NCI-H774 (cell line): ENCODE data around the gene POLR2L.

Experiments used
- DNase-seq: peaks from one replicate; lab custom pipeline; 2025; lab: John Stamatoyannopoulos, UW

Gene POLR2L

DNA sequence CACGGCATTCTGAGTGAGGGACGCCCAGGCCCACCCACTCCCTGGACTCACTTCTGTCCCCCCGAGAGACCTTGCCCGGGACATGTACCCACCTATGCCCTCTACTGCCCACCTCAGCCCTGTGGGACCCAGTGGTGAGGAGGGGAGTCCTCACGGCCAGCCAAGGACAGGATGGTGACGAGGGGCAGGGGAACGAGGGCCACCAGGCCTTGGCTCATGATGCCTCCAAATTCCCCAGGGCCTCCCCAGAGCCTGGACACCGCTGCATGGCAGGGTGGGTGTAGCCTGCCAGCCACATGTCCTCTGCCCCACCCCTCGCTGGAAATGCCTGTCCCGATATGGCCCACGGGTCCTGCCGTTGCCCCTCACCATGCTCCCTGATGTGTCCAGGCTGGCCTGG, 26.5 kb upstream of the POLR2L start:
- no peak for DNase-seq

DNA sequence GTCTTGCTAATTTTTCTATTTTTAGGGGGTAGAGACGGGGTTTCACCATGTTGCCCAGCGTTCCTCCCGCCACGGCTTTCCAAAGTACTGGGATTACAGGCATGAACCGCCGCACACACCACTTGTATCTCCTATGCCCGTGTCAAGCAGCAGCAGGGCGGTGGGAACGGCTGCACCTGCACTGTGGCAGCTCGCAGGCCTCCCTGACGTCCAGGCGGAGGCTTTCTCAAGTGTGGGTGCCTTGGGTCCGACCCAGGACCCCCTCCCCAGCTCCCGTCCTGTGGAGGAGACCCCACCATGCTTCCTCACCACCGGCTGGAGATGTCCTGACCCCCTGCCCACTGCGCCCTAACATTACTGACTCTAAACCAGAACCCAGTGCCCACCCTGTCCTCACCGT, 26.1 kb upstream of the POLR2L start:
- no peak for DNase-seq

DNA sequence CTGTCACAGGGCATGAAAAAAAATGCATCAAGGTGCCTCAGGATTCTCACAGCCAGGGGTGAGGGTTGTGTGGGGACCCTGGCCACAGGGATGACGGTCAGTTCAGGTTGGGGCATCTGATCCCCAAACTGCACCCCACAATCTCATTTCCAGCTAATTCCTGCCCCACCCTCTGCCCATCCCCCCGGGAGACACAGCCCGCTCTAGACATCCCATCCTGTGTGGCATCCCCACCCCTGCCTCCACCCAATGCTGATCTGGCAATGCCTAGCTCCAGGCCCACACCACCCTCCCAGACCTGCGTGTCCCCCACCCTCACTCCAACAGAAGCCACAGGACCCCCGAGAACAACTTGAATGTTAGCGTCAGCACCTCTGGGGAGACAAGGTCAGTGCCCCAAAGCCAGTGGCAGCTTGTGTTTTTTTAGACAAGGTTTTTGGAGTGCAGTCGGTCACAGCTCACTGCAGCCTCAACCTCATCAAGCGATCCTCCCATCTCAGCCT, 25.6 kb upstream of the POLR2L start:
- DNase-seq = no peak

DNA sequence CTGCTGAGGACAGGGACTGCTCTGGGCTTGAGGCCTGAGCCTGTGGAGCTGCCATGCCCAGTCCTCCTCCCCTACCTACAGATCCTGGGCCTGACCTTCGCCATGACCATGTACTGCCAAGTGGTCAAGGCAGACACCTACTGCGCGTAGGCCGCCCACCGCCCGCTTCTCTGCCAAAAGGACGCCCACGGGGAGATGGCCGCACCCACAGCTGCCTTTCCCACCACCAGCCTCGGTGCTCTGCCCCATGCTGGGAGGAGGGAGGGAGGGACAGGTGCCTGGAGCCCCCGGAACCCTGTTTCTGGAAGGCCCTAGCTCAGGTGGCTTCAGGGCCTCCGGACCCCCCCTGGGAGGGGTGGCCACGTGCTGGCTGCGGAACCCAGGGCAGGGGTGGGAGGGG, 24.2 kb upstream of the POLR2L start:
- no peak for DNase-seq

DNA sequence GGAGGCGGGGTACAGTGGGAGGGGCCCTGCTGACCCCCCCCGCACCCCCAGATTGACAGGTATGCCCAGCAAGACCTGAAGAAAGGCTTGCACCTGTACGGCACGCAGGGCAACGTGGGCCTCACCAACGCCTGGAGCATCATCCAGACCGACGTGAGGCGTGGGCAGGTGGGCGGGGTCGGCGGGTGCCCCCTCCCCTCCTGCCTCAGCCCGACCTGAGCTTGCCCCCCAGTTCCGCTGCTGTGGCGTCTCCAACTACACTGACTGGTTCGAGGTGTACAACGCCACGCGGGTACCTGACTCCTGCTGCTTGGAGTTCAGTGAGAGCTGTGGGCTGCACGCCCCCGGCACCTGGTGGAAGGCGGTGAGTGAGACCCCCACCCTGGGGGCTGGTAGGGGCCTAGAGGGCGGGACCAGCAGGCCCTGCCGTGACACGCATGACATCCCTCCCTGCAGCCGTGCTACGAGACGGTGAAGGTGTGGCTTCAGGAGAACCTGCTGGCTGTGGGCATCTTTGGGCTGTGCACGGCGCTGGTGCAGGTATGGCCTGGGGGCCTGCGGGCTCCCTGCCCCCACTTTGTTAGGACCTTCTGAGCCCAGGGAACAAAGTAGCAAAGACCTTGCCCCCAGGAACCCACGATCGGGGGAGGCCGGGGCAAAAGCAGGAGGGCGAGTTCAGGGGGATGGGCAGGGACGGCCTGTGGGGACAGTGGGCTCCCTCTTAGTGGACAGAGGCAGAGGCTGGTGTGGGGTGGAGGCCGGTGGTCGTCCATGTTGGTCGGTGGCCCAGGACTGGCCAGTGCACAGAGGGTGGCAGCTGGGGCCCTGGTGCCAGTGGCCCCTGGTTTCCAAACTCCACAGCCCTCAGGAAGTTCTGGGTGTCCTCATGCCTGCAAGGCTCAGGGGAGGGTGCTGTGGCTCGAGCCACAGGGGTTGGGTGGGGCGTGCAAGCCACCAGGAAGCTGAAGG, 23.4 kb upstream of the POLR2L start:
- DNase-seq = no peak

DNA sequence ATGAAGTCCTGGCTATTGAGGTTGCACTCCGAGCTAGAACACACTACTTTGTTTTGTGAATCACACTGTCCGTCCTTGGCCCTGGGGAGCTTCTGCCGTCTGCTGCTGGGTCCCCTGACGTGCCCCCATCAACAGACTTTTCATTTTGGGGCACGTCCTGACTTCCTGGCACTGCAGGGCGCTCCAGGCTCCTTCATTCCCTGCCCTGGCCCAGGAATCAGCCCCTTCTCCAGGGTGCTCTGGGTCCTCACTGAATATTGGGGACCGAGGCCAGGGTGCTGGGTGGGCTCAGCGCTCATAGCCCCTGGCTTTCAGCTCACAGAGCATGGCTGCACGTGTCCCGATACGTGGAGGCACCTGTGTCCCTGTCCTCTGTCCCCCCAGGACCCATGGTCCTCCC, 22.6 kb upstream of the POLR2L start:
- no peak for DNase-seq

DNA sequence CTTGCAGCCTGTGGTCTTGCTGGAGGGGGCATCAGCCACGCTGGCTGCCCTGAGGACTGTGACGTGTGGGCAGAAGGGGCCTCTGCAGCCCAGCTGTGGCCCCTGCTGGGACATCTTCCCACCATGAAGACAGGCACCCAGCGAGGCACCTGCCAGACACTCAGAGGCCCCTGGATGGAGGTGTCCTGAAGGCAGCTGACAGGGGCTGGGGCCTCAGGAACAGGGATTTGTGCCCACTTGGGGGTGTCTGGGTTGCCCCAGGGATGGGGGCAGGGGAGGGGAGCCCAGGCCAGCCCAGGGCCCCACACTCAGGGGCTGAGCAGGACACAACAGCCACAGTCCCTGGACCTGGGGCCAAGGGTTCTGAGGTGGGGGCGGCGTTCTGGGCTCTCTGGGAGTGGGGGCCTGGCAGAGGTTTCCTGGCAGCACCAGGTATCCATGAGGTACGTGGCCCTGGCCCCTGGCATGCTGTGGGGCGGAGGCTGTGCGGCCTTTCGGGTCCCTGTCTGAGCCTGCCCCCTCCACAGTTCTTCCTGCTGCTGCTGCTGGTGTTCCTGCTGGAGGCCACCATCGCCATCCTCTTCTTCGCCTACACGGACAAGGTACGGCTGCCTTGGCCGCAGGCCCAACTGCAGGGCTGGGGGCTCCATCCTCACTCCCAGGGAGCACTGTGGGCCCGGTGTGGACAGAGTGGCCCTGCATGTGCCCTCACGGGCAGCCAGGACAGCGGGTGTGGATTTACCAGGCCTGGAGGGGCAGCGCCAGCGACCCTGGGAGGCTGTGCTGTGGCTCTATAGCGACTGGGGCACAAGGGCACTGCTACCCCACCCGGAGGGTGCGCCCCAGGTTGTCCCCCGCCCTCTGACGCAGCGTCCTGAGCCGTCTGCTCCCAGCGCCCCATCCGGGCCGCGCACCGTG, 21.8 kb upstream of the POLR2L start:
- DNase-seq = no peak

DNA sequence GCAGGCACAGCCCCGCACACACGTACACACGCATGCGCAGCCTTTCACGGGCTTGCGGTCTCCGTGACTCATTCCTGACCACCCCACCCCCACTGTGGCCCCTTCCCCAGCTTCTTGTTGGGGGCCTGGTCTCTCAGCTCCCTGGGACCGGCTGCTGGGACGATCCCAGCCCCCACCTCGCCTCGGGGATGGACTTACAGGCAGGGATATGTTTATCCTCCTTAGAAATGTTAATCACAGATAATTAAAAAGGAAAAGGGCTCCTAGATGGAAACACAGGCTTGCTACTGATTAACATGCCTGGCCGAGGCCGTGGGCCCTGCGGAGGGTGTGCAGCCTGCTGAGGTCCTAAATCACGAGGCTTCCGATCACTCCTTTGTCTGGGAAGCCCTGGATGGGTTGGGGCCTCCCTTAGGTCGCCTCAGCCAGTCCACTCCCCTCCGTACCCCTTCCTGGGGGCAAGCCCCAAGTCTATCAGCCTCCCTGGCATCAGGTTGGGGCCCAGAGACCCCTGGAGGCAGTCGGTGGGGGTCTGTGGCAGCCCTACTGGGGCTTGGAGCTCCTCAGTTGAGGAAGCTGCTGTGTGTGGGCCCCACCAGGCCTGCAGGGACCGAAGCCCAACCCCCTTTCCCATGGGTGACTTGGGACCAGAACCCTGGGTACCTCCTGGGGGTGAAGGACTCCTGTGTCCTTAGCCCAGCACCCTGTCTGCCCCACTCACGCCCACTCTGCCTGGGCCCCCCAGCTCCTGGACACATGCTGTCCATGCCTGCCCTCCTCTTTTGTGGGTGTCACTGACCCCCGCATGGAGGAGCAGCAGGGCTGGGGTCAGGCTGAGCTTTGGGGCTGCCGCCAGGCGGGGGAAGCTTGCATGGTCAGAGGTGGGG, 20.9 kb upstream of the POLR2L start:
- DNase-seq = no peak

DNA sequence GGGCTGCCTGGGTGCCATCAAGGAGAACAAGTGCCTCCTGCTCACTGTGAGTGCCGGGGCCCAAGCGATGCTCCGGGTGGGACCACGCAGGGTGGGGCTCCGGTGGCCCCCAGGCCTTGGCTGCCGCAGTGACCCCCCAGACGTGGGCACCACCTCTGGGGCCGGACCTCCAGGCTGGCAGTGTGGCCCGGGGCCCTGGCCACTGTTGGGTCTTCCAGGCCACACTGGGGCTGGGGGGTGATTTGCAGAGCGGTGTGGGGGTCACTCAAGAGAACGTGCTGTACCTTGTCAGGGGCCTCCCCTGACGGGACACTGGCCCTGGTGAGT, 20.3 kb upstream of the POLR2L start:
- no peak for DNase-seq

DNA sequence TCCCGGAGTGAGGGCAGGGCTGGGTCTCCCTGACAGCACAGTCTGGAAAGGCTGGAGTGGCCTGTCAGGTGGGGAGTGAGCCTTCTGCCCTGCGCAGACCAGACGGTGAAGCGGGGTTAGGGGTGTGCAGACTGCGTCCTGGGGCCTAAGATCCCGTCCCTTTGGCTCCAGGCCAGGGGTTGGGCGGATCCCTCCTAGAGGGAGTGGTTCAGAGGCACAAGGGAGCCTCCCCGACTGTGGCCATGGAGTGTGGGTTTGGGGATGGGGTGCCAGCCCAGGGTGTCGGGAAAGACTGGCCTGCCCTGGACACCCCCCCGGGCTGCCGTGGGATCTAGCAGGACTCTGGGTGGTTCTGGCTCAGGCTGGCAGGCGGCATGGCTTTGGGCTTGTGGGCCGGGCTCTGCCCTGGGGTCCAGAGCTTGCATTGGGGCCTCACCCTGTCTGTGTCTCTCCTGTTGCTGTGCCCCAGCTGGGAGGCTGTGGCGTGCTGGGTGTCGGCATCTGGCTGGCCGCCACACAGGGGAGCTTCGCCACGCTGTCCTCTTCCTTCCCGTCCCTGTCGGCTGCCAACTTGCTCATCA, 19.8 kb upstream of the POLR2L start:
- no peak for DNase-seq

DNA sequence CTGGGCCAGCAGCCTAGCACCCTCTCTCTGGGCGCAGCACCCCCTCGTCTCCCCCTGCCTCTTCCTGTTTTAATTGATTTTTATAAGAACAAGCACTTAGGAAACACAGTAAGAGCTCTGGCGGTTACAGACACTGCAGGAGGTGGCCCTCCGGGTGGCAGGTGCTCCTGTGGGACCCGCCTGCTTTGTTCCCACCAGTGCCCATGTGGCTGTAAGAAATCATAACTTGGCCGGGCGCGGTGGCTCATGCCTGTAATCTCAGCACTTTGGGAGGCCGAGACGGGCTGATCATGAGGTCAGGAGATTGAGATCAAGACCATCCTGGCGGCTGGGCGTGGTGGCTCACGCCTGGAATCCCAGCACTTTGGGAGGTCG, 18.8 kb upstream of the POLR2L start:
- DNase-seq = no peak

DNA sequence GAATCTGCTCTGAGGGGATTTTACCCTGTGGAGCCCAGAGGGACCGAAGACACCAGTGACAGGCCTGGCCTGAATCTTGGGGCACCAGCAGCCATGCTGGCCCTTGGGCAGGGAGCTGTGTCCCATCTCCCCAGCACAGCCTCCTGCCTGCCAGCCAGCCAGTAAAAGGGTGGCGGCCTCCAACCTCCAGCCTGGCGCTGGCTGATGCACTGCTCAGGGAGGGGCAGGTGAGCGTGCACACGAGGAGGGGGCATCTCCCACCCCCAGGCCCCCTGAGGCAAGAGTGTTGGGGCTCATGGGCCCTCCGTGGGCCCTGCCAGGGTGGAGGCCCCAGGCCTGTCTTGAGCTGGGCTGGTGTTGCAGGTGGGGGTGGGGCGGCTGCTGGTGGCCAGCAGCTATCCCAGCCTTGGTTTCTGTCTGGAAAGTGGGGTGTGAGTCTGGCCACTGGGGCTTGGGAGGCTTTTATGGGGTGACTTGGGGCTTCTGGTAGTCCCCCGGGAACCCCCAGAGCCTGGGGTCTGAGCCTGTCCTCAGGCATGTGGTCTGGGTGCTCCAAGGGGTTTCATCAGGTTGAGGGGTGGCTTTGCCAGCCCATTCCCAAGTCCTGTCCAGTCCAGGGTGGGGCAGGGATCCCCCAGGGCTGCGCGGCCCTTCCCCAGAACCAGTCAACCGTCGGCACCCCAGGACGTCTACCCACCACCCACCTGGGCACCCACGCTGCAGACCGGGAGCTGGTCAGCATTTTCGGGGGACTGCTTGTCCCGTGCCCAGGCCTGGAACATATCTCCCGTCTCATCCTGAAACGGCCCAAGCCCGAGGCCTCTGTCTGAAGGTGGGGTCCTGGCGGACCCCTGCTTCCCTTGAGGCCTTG, 18.1 kb upstream of the POLR2L start:
- DNase-seq = no peak

DNA sequence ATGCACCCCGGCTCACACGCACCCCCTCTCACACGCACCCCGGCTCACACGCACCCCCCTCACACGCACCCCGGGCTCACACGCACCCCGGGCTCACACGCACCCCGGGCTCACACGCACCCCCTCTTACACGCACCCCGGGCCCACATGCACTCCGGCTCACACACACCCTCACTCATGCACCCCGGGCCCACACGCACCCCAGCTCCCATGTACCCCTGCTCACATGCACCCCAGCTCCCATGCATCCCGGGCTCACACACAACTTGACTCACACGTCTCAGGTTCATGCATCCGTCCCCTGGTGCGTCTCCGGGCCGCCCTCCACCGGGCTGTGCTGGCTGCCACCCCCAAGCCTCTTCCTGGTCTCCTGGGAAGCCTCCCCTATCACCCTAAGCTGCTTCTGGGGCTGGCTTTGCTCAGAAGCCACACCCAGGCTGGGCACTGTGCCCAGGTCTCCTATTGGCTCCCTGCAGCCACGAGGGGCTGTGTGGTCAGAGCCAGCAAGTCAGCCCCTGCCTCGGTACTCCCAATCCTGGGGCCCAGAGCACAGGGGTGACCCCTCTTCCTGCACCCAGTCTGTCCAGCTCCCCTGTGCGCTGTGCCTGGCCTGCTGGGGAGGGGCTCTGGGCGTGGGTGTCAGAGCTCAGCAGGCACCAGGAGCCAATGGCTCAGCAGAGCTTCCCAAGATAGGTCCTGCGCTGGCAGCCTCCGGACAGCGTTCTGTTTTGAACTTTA, 17.2 kb upstream of the POLR2L start:
- DNase-seq = peak; percentile 69

DNA sequence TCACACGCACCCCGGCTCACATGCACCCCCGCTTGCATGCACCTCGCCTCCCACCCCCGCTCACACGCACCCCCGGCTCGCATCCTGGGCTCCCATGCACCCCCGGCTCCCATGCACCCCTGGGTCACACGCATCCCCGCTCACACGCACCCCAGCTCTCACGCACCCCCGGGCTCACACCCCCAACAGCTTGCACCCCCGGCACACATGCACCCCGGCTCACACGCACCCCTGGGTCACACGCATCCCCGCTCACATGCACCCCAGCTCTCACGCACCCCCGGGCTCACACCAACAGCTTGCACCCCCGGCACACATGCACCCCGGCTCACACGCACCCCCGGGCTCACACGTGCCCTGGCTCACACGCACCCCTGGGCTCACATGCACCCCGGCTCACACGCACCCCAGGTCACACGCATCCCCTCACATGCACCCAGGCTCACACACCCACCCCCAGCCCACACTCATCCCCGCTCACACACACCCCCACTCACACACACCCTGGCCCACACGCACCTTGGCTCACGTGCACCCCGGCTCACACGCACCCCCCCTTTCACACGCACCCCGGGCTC, 16.5 kb upstream of the POLR2L start:
- no peak for DNase-seq

DNA sequence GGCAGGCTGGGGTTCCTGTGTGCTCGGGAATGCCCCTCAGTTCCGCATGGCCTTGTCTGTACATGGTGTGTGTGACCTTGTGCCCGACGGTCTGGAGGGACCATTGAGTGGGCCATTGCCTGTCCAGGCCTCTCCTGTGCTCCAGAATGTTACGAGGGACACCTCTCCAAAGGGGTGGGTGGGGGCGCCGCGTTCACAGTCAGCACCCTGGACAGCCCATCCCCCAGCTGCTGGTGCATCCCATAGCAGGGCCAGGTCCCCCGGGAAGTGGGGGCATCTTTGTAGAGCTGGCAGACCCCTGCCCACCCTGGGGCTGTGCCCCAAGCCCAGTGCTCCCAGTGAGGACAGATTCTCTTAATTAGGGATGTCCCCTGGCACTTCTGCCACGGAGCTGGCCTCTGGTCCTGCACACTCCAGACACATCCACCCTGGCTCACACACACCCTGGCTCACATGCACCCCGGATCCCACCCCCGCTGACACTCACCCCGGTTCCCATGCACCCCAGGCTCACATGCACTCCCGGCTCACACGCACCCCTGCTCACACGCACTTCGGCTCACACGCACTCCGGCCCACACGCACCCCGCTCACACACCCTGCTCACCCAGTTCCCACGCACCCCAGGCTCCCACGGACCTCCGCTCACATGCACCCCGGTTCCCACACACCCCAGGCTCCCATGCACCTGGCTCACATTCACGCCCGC, 15.9 kb upstream of the POLR2L start:
- DNase-seq = no peak

DNA sequence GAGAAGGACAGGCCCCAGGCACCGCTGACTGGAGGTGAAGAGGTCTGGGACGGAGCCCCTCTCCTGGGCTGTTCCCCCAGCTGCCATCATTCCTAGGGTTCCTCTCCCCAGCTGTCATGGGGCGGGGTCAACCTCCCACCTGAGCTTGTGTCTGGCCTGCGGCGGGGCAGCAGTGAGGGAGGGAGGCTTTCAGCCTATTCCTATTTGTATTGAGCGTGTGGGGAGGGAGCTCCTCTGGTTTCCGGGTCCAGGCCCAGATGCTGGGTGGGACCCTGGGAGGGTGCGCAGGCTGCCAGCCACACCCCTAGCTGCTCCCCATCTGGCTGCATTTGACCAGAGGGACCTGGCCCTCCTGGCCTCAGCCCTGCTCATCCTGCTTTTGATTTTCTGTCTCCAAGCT, 14.1 kb upstream of the POLR2L start:
- DNase-seq = no peak

DNA sequence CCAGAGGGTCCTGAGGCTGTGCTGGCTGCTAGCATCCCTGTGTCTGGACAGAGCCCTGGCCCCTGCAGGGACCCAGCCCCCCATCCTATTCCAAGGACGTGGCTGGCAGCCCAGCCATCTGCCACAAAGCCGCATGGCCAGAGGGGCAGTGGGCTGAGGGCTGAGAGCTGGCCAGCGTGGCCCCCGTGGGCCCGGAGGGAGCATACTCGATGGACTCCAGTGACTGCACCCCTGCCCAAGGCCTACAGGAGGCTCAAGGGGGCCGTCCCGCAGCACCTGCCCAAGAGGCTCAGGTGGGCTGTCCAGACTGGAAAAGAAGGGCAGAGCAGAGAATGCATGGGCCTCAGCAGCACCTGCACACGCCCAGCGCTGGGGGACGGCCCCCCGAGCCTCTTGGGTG, 13.5 kb upstream of the POLR2L start:
- DNase-seq = no peak

DNA sequence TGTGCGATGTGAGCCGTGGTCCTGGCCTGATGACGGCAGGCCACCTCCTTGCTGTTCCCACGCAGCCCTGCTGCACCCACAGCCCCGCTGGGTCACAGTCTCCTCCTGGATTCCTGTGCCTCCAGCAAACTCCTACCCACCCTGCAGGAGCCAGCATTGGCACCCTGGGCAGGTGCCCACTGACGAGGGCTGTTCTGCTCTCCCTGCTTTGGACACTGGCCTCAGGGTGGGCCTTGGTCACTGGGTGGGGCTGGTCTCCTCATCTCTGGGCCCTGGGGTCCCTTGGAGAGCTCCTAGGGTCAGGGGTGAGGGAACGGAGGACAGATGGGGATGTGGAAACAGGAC, 13.0 kb upstream of the POLR2L start:
- DNase-seq = no peak
